Mononuclear cell (primary cell): Measurements from ENCODE around the gene GMPPB. TPM values are rescaled to one million over a fixed set of nuclear protein-coding genes. Genes with fewer than 3 reads are reported as not detected.

Source experiments
- H3K27me3 ChIP-seq: 2 replicates; pipeline ENCODE4 v1.6.0; 2011; ENCODE audit warnings: low read length, control low read depth; ENCODE audit not compliant: insufficient read depth
- H3K4me1 ChIP-seq: 2 replicates; pipeline ENCODE4 v1.5.1; 2011; ENCODE audit warnings: mild to moderate bottlenecking, low read length, control low read depth; ENCODE audit not compliant: insufficient read depth
- H3K4me3 ChIP-seq: 2 replicates; pipeline ENCODE4 v1.5.1; 2011; ENCODE audit warnings: mild to moderate bottlenecking, low read length, moderate library complexity
- H3K9me3 ChIP-seq: 2 replicates; pipeline ENCODE4 v1.5.1; 2011; ENCODE audit warnings: low read depth, mild to moderate bottlenecking, control low read depth, low read length
- total RNA-seq: library from RNA; depleted of rRNA; stranded (reverse); fragments of >200 nt; gene quantifications from one replicate; pipeline ENCODE4 v1.2.3, GENCODE V29; 2012

The GMPPB gene
- total RNA-seq, 1 donor: 13.3 TPM

- Histone ChIP-seq H3K4me3 (no peak overlapping the region), H3K4me1 (peaks cover 36% of the 10 kb centered on the region), H3K27me3 (no peaks in the 10 kb centered on the region), H3K9me3 (no peaks in the 10 kb centered on the region)
Observed at GRCh38 chr3:49721596-49721895, 2.2 kb downstream of the GMPPB start.

- H3K27me3 ChIP-seq: no peaks in the 10 kb centered on the region
- H3K4me3 ChIP-seq: no peak overlapping the region
- H3K9me3 ChIP-seq: no peaks in the 10 kb centered on the region
- H3K4me1 ChIP-seq: peaks cover 36% of the 10 kb centered on the region
Observed at GRCh38 chr3:49720855-49721595, 2.7 kb downstream of the GMPPB start.

- H3K4me1 ChIP-seq: peaks cover 27% of the 10 kb centered on the region
- peak within 1 kb of the TSS; percentile 49 for H3K4me3 ChIP-seq
- H3K9me3 ChIP-seq: no peaks in the 10 kb centered on the region
- H3K27me3 ChIP-seq: no peaks in the 10 kb centered on the region
Observed at GRCh38 chr3:49719214-49719884, 4.4 kb downstream of the GMPPB start, which contains the start of gene AMIGO3. AMIGO3 (minus strand) TSS chr3:49719684; CDS start chr3:49719465, 219 bp downstream.

GRCh38 chr3:49718858-49719213, 4.9 kb downstream of the GMPPB start:
- H3K27me3 ChIP-seq: no peaks in the 10 kb centered on the region
- no peaks in the 10 kb centered on the region for H3K9me3 ChIP-seq
- H3K4me1 ChIP-seq: peaks cover 25% of the 10 kb centered on the region
- peak overlapping the region; percentile 49 for H3K4me3 ChIP-seq

- H3K27me3 ChIP-seq: no peaks in the 10 kb centered on the region
- no peaks in the 10 kb centered on the region for H3K9me3 ChIP-seq
- H3K4me3 ChIP-seq: no peak overlapping the region
- peaks cover 21% of the 10 kb centered on the region for H3K4me1 ChIP-seq
Observed at GRCh38 chr3:49717959-49718857, 5.5 kb downstream of the GMPPB start.

- no peaks in the 10 kb centered on the region for H3K9me3 ChIP-seq
- H3K4me3 ChIP-seq: no peak overlapping the region
Observed at GRCh38 chr3:49717211-49717958, 6.4 kb downstream of the GMPPB start.

GRCh38 chr3:49716691-49717210, 7.0 kb downstream of the GMPPB start:
- no peak overlapping the region for H3K4me3 ChIP-seq
- H3K4me1 ChIP-seq: peaks cover 20% of the 10 kb centered on the region
- H3K27me3 ChIP-seq: no peaks in the 10 kb centered on the region
- no peaks in the 10 kb centered on the region for H3K9me3 ChIP-seq

More at GRCh38 chr3:49717211-49717958, 6.4 kb downstream of the GMPPB start:
- Histone ChIP-seq H3K4me1 (peaks cover 21% of the 10 kb centered on the region), H3K27me3 (no peaks in the 10 kb centered on the region)

GRCh38 chr3:49716169-49716568, 7.6 kb downstream of the GMPPB start:
- H3K4me3 ChIP-seq: no peak overlapping the region
- H3K9me3 ChIP-seq: no peaks in the 10 kb centered on the region
- H3K4me1 ChIP-seq: peaks cover 20% of the 10 kb centered on the region
- no peaks in the 10 kb centered on the region for H3K27me3 ChIP-seq

- Histone ChIP-seq H3K4me1 (peaks cover 20% of the 10 kb centered on the region), H3K4me3 (no peak overlapping the region), H3K9me3 (no peaks in the 10 kb centered on the region), H3K27me3 (no peaks in the 10 kb centered on the region)
Observed at GRCh38 chr3:49715611-49716121, 8.1 kb downstream of the GMPPB start.

- Histone ChIP-seq H3K4me3 (no peak overlapping the region), H3K4me1 (peaks cover 20% of the 10 kb centered on the region), H3K9me3 (no peaks in the 10 kb centered on the region), H3K27me3 (no peaks in the 10 kb centered on the region)
Observed at GRCh38 chr3:49714728-49715550, 8.8 kb downstream of the GMPPB start.

GRCh38 chr3:49713336-49714105, 10.2 kb downstream of the GMPPB start:
- Histone ChIP-seq H3K4me3 (no peak overlapping the region), H3K4me1 (peaks cover 13% of the 10 kb centered on the region), H3K27me3 (no peaks in the 10 kb centered on the region), H3K9me3 (no peaks in the 10 kb centered on the region)

- no peaks in the 10 kb centered on the region for H3K27me3 ChIP-seq
- H3K4me3 ChIP-seq: no peak overlapping the region
- no peaks in the 10 kb centered on the region for H3K9me3 ChIP-seq
- peaks cover 9% of the 10 kb centered on the region for H3K4me1 ChIP-seq
Observed at GRCh38 chr3:49712631-49713317, 11.0 kb downstream of the GMPPB start.

- Histone ChIP-seq H3K4me3 (no peak overlapping the region), H3K9me3 (no peaks in the 10 kb centered on the region), H3K27me3 (no peaks in the 10 kb centered on the region), H3K4me1 (peaks cover 9% of the 10 kb centered on the region)
Observed at GRCh38 chr3:49712166-49712565, 11.6 kb downstream of the GMPPB start.
